SK-N-MC (cell line): ENCODE measurements around the gene KIF25.

Experiments used
- FOXP2 ChIP-seq: optimal IDR thresholded peaks from 2 replicates; pipeline ENCODE3; 2011; ENCODE audit warnings: mild to moderate bottlenecking, moderate library complexity; ENCODE audit not compliant: insufficient read depth; ENCODE audit errors: extremely low read length, control extremely low read depth
- POLR2AphosphoS5 ChIP-seq: IDR thresholded peaks from 2 replicates; pipeline ENCODE4 v1.6.1; 2012; ENCODE audit warnings: mild to moderate bottlenecking, low read depth, low read length, borderline replicate concordance

GRCh38 chr6:168038576-168039140, 41.2 kb downstream of the KIF25 start:
- TF ChIP-seq FOXP2, result no peak
- TF ChIP-seq POLR2AphosphoS5, result no peak
